Kasumi-1 (cell line): ENCODE measurements around the gene AKTIP.

ENCODE experiments used
- DNase-seq, 2 experiments: peaks; one replicate each; lab custom pipeline; 2025; lab: John Stamatoyannopoulos, UW

The AKTIP gene

DNA sequence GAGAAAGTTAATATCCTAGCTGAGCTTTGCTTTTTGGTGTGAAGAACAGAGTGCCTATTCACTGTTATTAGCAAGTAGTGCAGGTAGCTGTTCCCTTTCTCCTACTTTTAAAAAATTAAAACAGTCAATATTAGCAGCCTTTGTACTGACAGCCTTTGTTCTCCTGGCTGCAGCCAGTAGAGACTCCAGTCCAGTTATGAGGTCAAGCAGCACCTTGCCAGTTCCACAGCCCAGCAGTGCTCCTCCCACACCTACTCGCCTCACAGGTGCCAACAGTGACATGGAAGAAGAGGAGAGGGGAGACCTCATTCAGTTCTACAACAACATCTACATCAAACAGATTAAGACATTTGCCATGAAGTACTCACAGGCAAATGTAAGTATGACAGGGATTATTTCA lies 22.6 kb downstream of the AKTIP start:
- no peak for DNase-seq

GRCh38 chr16:53478965-53479364 lies 24.0 kb downstream of the AKTIP start:
- no peak for DNase-seq

DNA sequence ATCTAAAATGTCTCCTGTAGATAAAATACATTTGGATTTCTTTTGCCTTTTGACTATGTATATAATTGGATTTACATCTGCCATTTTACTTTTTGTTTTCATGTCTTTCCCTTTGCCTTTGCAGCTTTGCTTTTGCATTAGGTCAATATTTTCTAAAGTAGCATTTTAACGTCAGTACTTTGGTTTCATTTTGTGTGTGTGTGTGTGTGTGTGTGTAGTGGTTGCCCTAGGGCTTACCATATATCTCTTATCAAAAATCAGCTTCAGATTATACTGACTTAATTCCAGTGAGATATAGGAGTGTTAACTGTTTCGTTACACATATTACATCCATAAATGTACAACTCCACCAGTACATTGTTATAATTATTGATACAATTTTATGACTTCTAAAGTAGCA lies 26.1 kb downstream of the AKTIP start:
- DNase-seq: no peak

- no peak for DNase-seq
These were observed 37.3 kb downstream of the AKTIP start for GRCh38 chr16:53465606-53466280.

- no peak for DNase-seq
These were observed 44.4 kb downstream of the AKTIP start for GRCh38 chr16:53458635-53459034.

DNA sequence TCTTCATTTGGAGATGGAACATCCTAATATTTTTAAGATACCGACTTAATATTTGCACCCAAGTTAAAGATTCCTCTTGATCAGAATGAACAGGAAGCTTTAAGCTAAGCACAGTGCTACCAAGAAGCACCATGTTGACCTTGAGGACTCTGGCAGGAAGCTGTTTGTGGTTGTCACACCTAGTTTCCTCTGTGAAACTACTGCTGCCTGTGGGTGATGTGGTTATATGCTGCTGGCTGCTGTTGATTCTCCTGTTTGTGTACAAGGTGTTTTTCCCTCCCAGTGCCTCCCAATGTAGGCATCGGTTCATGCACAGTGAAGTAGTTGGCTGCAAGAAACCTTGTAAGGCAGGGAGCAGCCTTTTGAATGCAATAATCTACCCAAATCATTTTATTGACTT lies 45.3 kb downstream of the AKTIP start:
- no peak for DNase-seq

- DNase-seq: peak; percentile 46 to 54
These were observed 46.4 kb downstream of the AKTIP start for GRCh38 chr16:53456625-53457024.

DNA sequence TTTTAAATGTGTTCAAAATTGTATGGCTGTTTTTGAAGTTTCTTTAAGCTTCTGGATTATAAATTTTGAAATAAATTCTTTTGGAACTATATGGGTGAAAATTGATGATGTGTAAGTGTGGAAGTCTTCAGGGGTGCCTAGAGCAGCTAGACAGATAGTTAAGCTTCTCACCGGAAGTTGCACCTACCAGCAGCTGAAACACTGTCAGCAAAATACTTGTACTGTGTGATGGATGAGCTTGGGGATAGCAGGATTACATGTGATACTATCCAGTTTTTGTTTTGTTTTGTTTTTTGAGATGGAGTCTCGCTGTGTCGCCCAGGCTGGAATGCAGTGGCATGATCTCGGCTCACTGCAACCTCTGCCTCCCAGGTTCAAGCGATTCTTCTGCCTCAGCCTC lies 49.1 kb downstream of the AKTIP start:
- DNase-seq: no peak

DNA sequence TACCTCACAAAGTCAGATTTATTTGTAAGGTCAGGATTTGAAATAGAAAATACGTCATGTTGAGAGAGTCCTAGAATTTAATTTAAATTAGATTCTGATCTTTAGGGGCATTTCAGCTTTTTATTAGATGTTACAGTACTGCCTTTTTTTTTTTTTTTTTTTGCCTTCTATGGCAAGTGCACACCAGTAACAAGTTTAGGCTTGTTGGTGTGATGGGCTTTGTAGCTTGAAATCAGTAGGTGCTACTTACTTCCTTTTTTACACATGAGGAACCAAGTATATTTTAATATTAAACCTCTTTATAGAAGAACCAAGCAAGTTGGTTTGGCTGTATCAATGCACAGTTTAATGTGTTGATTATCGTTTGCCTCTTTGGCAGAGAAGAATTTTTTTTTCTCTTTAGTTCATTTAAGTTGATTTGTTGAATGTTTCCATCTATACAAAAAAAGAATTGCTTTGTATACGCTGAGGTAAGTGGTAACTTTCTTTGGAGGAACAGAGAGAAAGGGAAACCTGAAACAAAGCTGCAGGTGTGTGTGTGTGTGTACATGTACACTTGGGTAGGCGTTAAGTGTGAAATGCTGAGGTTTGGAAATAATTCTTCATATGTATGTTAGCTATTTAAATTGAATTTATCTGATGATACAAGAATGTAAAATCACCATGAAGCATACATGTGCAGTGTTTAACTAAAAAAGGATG lies 53.0 kb downstream of the AKTIP start:
- DNase-seq: no peak

DNA sequence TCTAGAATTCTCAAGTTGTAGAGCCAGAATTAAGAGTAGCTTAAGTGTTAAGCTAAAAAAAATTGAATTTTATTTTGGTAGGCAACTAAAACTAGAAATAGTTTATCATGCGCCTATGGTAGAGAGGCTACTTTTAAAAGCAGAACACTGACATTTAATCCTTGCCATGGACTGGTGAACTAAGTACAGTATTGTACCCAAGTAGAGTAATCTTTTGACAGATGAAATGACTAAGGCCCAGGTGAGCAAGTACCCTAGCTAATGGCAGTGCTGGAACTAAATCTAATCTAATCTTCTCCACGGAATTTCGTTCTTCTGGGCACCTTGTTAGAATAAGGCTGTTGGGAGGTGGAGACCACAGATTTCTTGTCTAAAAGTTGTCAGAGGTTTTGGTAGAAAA lies 56.9 kb downstream of the AKTIP start:
- no peak for DNase-seq

GRCh38 chr16:53445534-53445933 lies 57.5 kb downstream of the AKTIP start:
- DNase-seq: no peak
